GM19035 (cell line): ENCODE measurements around the gene CLSTN1.
A peak's percentile ranks its signal among the peaks of the same experiment; 100 is the strongest.
"Not testable (repeated sequence)": the region's sequence is repeated elsewhere in the genome, so short reads cannot be mapped to it uniquely, and the experiment has no call there.

Experiments used
- ATAC-seq: cut with Tn5 transposase; IDR thresholded peaks from one replicate; pipeline ENCODE4 v1.9.1; 2021; ENCODE audit not compliant: unreplicated experiment

The CLSTN1 gene

DNA sequence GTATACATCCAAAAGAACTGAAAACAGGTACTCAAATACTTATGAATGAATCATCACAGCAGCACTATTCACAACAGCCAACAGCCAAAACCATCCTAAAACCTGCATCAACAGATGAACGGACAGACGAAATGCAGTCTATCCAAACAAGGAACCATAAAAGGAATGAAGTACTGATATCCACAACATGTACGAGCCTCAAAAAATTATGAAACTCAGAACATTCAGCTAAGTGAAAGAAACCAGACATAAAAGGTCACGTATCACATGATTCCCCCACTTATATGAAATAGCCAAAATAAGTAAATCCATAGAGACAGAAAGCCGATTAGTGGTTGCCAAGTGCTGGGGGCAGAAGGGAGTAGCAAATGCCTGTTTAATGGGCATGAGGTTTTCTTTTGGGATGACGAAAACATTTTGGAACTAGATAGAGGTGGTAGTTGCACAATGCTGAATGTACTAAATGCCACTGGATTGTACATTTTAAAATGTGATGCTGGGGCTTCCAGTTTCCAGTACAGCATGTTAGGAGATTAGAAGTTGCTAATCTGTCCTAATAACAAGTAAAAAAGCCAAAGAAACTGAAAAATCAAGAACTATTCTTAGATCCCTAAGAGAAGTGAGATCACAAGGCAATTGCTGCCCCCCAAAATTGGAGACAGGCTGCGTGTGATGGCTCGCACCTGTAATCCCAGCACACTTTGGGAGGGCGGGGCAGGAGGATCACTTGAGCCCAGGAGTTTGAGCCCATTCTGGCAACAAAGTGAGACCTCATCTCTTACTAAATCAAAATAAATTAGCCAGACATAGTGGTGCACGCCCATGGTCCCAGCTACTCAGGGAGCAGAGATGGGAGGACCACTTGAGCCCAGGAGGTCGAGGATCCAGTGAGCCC lies 25.3 kb downstream of the CLSTN1 start:
- no peak for ATAC-seq

DNA sequence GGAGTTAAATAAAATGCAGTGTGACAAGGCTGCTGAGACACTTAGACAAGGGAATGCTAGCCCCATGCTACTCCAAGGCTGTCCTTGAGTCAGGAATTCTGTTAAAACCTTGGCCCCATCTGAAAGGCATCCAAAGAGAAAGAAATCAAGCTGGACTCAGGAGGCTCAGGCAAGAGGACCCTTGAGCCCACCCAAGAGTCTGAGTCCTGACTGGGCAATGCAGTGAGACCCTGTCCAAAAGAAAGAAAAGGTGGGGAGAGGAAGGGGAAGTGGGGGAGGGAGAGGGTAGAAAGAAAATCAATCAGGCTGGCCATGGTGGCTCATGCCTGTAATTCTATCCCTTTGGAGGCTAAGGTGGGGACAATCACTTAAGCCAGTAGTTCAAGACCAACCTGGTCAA lies 26.7 kb downstream of the CLSTN1 start:
- ATAC-seq = no peak

DNA sequence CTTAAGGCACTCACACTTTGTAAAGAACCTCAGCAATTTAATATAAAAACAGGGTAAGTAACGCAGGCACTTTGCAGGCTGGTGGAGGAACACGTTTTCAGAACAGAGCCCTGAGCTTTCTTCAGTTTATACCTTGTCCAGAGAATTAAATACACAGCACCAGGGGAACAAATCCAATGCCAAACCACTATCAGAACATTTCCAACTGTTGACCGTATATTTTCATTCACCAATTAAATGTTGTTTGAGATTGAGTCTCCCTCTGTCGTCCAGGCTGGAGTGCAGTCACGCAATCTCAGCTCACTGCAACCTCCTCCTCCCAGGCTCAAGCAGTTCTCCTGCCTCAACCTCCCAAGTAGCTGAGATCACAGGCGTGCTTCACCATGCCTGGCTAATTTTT lies 29.7 kb downstream of the CLSTN1 start:
- ATAC-seq = no peak

DNA sequence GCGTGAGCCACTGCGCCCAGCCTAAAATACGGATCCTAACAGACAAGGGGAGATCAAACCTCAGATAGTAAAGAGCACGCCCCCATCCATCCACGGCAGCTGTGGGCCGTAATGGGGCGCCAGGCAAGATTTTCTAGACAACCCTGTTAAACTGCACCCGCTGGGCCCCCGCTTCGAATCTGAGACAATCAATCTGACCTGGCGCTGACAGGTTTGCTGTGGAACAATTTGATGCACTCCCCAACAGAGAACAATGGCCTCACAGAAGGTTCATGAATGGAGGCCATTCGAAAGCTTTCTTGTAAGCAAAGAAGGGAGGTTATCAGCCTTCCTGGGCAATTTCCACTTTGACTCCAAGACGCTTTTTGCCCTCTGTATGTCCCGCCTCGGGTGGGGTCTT lies 30.5 kb downstream of the CLSTN1 start:
- no peak for ATAC-seq

- no peak for ATAC-seq
These were observed 31.4 kb downstream of the CLSTN1 start for GRCh38 chr1:9792156-9793042.

GRCh38 chr1:9789700-9790099 lies 34.1 kb downstream of the CLSTN1 start:
- not testable (repeated sequence) for ATAC-seq

- peak; percentile 61 for ATAC-seq
These were observed 36.1 kb downstream of the CLSTN1 start for GRCh38 chr1:9787702-9788101.

- ATAC-seq = no peak
These were observed 38.4 kb downstream of the CLSTN1 start for GRCh38 chr1:9785406-9785805.

DNA sequence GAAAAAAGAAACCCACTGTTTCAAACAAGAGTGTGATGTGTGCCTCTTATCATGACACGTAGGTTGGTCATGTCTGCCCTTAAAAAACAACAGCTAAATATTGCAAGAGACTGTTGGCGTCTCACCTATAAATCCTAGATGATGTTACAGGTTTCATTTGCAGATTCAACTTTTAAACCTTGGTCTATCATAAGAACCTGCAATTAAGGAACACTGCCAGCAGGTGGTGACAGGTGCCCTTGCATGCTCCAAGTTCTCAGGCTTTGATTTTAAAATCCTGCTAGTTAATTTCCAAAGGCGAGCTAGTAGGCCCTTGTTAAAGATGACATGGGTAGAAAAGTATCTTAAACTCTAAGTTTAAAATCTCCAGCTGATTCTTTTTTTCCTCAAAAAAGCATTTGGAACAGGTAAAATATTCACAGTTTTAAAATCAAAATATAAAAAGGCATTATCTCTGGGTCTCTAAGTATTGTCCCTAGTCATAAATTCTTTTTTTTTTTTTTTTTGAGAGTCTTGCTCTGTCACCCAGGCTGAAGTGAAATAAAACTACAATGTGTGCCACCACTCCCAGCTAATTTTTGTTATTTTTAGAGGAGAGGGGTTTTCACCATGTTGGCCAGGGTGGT lies 39.1 kb downstream of the CLSTN1 start:
- ATAC-seq = no peak

DNA sequence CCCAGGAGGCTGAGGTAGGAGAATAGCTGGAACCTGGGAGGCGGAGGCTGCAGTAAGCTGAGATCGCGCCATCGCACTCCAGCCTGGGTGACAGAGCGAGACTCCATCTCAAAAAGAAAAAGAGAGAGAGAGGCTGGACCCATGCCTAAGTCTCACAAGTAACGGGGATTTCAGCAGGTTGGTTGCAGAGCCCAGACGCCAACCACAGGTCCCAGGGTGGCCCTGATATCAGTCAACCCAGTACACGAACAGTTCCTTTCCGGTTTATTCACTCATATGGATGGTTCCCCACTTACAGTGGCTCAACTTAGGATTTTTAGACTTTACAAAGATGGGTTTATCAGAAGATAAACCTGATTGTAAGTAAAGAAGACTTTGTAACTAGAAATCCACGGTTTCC lies 40.9 kb downstream of the CLSTN1 start:
- no peak for ATAC-seq

DNA sequence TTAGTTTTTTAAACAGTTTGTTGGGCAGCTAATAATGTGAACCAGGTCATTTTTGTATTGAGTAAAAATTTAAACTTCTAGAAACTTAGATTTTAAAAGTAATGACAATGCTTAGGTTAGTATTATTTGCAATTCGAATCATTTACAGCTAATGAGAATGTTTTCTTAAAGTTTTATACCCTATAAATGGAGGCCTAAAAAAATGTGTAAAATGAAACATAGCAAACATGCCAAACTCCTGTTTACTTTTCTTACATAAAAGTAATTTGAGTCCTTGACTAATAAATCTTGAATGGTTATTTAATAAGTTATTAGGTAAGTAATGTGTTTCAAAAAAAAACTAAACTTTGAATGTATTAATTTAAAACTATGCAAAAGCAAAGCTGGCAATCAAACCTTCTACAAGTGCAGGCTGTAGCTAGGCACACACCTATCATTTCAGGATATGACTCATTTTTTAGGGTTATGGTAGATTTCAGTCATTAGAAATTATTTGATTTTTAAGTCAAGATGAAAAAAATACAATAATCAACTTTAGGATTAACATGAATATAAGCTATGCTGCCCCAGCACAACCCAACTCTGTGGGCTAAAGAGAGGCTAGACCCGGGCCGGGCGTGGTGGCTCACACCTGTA lies 41.5 kb downstream of the CLSTN1 start:
- ATAC-seq = no peak

GRCh38 chr1:9780554-9781110 lies 43.1 kb downstream of the CLSTN1 start:
- no peak for ATAC-seq

DNA sequence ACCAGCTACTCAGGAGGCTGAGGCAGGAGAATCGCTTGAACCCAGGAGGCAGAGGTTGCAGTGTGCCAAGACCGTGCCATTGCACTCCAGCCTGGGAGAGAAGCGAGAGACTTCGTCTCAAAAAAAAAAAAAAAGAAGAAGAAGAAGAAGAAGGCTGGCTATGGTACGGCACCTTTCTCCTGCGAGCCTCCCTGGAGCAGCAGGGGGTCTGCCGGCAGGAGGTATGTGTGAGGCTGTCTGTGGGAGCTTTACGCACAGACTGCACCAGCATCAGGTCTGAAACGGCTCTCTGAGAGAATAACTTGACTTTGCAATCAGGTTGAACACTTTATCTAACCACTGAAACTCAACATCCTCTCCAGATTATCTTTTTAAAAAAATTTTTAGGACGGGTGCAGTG lies 44.9 kb downstream of the CLSTN1 start:
- ATAC-seq = no peak

DNA sequence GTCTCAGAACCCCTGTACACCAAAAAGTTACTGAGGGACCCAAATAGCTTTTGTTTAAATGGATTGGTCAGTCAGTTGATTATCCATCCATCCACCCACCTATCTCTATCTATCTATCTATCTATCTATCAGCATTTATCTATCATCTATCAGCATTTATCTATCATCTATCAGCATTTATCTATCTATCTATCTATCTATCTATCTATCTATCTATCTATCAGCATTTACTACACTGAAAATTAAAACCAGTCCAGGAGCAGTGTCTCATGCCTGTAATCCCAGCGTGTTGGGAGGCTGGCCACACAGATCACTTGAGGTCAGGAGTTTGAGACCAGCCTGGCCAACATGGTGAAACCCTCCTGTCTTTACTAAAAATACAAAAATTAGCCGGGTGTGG lies 47.1 kb downstream of the CLSTN1 start:
- ATAC-seq = no peak

GRCh38 chr1:9774712-9775679 lies 48.8 kb downstream of the CLSTN1 start:
- ATAC-seq = no peak

DNA sequence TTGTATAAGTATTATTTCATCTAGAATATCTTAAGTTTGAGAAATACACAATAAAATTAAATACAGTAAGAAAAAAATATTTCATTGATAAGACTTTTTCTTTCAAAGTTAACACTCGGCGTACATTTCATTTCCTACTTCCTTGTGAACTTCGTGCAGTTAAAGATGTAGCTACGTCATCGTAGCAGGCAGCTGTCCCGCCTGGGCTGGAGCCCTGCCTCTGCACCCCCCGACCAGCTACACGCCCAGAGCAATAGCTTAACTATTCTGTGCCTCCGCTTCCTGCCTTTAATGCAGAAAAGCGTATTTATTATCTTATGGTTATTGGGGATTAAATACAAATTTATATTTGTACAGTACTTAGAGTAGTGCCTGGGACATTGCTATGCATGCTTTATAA lies 53.5 kb downstream of the CLSTN1 start:
- ATAC-seq = no peak

GRCh38 chr1:9768983-9769382 lies 54.8 kb downstream of the CLSTN1 start:
- no peak for ATAC-seq

- no peak for ATAC-seq
These were observed 55.6 kb downstream of the CLSTN1 start for GRCh38 chr1:9767964-9768668.
